Fibroblast of pulmonary artery (primary cell): ENCODE results near the gene CHST15.

Experiments used
- DNase-seq: peaks from one replicate; pipeline ENCODE4 v3.0.0-alpha.2; 2010; ENCODE audit warnings: low read depth
- H3K4me3 ChIP-seq: replicated peaks from 2 replicates; pipeline ENCODE4 v1.5.1; 2011; ENCODE audit warnings: low read depth, mild to moderate bottlenecking, control low read depth, low read length, moderate library complexity
- TF ChIP-seq, protein P1 (sequence below): IDR thresholded peaks from 2 replicates; pipeline ENCODE4 v1.5.1; 2011; ENCODE audit warnings: mild to moderate bottlenecking, control low read depth, low read length, inconsistent platforms; ENCODE audit errors: missing control alignments

The CHST15 gene

DNA sequence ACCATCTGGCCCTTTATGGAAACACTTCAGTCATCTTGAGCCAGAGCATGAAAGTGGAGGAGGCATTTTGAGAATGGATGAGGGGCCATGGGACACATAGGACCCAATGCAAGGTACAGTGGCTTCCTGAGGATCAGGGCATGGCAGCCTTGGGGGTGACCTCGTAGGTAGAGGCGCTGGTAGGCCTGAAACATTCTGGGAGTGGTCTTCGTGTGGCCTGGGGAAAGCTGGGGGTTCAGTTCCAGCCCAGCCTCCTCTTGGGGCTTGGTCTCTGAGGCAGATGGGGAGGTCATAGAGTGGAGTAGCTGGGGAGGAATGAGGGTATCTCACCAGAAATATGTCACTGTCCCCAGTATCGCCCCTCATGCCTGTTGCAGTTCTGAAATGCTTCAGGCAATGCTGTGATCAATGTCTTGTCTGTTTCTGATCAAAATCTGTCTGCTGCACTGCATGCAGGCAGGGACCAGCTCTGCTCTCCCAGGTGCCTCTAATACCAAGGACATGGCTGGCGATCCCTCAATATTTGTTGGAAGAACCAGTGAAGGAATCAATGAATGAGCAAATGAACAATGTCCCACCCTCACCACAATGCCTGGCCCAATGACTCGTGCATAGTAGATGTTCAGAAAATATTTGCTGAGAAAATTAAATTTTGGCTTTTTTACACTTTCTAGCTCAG is 90.9 kb downstream of the CHST15 start:
- TF ChIP-seq, protein P1, sequence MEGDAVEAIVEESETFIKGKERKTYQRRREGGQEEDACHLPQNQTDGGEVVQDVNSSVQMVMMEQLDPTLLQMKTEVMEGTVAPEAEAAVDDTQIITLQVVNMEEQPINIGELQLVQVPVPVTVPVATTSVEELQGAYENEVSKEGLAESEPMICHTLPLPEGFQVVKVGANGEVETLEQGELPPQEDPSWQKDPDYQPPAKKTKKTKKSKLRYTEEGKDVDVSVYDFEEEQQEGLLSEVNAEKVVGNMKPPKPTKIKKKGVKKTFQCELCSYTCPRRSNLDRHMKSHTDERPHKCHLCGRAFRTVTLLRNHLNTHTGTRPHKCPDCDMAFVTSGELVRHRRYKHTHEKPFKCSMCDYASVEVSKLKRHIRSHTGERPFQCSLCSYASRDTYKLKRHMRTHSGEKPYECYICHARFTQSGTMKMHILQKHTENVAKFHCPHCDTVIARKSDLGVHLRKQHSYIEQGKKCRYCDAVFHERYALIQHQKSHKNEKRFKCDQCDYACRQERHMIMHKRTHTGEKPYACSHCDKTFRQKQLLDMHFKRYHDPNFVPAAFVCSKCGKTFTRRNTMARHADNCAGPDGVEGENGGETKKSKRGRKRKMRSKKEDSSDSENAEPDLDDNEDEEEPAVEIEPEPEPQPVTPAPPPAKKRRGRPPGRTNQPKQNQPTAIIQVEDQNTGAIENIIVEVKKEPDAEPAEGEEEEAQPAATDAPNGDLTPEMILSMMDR, result no peak
- no peak overlapping the region for H3K4me3 ChIP-seq
- DNase-seq, result no peak

GRCh38 chr10:124001391-124002148 is 91.8 kb downstream of the CHST15 start:
- no peak for DNase-seq
- TF ChIP-seq, protein P1, result no peak
- no peak overlapping the region for H3K4me3 ChIP-seq

GRCh38 chr10:124000792-124001201 is 92.6 kb downstream of the CHST15 start:
- TF ChIP-seq, protein P1, result no peak
- H3K4me3 ChIP-seq, result no peak overlapping the region
- no peak for DNase-seq

DNA sequence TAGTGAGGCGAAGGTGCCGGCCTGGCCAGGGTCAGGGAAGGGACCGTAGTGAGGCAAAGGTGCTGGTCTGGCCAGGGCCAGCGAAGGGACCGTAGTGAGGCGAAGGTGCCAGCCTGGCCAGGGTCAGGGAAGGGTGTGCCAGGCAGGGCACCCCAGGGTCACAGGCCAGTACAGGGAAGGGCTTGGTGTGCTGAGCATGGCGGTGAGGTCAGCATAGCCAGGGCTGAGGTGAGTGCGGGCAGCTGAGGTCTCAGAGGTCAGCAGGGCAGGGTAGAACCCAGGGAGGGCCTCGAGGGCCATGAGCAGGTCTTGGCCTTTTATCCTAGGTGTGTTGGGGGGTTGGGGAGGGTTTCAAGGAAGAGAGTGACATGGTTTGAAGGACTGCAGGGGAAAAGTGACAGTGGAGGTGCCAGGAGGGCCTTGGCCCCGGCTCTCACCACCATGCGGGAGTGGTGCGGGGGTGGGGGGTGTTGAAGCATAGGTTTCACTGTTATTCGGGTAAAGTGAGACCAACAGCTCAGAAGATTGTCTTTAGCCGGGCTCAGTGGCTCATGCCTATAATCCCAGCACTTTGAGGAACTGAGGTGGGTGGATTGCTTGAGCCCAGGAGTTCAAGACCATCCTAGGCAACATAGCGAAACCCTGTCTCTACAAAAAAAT is 93.3 kb downstream of the CHST15 start:
- TF ChIP-seq, protein P1, result no peak
- no peak overlapping the region for H3K4me3 ChIP-seq
- no peak for DNase-seq

GRCh38 chr10:123999261-123999660 is 94.1 kb downstream of the CHST15 start:
- DNase-seq, result no peak
- H3K4me3 ChIP-seq, result no peak overlapping the region
- TF ChIP-seq, protein P1, result no peak

- H3K4me3 ChIP-seq, result no peak overlapping the region
- no peak for DNase-seq
Measured at GRCh38 chr10:123998197-123999141, 94.9 kb downstream of the CHST15 start.

More at GRCh38 chr10:123998197-123999141, 94.9 kb downstream of the CHST15 start:
- TF ChIP-seq, protein P1, result no peak
